Measurements from ENCODE around the gene PPIF.

The PPIF gene

DNA sequence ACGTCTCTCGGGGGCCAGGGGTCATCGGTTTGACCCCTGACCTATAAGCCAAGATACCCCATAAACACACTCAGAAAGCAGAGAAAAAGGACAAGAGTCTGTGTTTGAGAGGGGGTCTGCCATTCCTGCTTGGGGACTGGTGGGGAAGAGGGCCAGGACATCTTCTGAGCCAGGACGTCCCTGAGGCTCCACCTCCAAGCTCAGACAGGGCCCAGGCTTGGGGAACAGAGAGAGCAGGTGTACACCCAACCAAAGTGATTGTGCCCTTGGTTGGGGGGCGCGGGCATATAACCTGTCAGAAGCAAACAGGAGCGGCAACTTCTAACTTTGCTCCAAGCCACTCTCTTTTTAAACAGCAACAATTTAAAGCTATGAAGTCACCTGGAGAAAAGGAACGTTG, 33.9 kb upstream of the PPIF start (continued):
- TF ChIP-seq, protein P1, sequence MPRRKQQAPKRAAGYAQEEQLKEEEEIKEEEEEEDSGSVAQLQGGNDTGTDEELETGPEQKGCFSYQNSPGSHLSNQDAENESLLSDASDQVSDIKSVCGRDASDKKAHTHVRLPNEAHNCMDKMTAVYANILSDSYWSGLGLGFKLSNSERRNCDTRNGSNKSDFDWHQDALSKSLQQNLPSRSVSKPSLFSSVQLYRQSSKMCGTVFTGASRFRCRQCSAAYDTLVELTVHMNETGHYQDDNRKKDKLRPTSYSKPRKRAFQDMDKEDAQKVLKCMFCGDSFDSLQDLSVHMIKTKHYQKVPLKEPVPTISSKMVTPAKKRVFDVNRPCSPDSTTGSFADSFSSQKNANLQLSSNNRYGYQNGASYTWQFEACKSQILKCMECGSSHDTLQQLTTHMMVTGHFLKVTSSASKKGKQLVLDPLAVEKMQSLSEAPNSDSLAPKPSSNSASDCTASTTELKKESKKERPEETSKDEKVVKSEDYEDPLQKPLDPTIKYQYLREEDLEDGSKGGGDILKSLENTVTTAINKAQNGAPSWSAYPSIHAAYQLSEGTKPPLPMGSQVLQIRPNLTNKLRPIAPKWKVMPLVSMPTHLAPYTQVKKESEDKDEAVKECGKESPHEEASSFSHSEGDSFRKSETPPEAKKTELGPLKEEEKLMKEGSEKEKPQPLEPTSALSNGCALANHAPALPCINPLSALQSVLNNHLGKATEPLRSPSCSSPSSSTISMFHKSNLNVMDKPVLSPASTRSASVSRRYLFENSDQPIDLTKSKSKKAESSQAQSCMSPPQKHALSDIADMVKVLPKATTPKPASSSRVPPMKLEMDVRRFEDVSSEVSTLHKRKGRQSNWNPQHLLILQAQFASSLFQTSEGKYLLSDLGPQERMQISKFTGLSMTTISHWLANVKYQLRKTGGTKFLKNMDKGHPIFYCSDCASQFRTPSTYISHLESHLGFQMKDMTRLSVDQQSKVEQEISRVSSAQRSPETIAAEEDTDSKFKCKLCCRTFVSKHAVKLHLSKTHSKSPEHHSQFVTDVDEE (CRISPR knock-in tag; IDR thresholded peaks at IDR 0.05): no peak

- TF ChIP-seq SNAI2 (CRISPR knock-in tag; IDR thresholded peaks at IDR 0.05): no peak
- TF ChIP-seq, protein P1 (CRISPR knock-in tag; IDR thresholded peaks at IDR 0.05): no peak
- no peak for TF ChIP-seq ZFP3 (CRISPR knock-in tag; IDR thresholded peaks at IDR 0.05)
- TF ChIP-seq OSR1 (CRISPR knock-in tag; IDR thresholded peaks at IDR 0.05): no peak
- no peak for TF ChIP-seq ISL1 (CRISPR knock-in tag; IDR thresholded peaks at IDR 0.05)
- no peak for TF ChIP-seq POU6F1 (CRISPR knock-in tag; IDR thresholded peaks at IDR 0.05; ENCODE audit: borderline replicate concordance, low read depth)
- no peak for TF ChIP-seq ESRRG (CRISPR knock-in tag; IDR thresholded peaks at IDR 0.05)
- no peak for TF ChIP-seq GLIS3 (CRISPR knock-in tag; IDR thresholded peaks at IDR 0.05)
- no peak for TF ChIP-seq ARNTL (CRISPR knock-in tag; IDR thresholded peaks at IDR 0.05; ENCODE audit: borderline replicate concordance, low read depth)
- no peak for TF ChIP-seq ZFP30 (CRISPR knock-in tag; IDR thresholded peaks at IDR 0.05)
- TF ChIP-seq PATZ1 (CRISPR knock-in tag; IDR thresholded peaks at IDR 0.05; ENCODE audit: borderline replicate concordance): no peak
- no peak for TF ChIP-seq ZNF70 (CRISPR knock-in tag; IDR thresholded peaks at IDR 0.05)
- no peak for TF ChIP-seq RARB (CRISPR knock-in tag; IDR thresholded peaks at IDR 0.05)
- no peak for TF ChIP-seq PPARA (CRISPR knock-in tag; IDR thresholded peaks at IDR 0.05; ENCODE audit: borderline replicate concordance)
- TF ChIP-seq, protein P2, sequence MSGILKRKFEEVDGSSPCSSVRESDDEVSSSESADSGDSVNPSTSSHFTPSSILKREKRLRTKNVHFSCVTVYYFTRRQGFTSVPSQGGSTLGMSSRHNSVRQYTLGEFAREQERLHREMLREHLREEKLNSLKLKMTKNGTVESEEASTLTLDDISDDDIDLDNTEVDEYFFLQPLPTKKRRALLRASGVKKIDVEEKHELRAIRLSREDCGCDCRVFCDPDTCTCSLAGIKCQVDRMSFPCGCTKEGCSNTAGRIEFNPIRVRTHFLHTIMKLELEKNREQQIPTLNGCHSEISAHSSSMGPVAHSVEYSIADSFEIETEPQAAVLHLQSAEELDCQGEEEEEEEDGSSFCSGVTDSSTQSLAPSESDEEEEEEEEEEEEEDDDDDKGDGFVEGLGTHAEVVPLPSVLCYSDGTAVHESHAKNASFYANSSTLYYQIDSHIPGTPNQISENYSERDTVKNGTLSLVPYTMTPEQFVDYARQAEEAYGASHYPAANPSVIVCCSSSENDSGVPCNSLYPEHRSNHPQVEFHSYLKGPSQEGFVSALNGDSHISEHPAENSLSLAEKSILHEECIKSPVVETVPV (CRISPR knock-in tag; IDR thresholded peaks at IDR 0.05): no peak
- no peak for ATAC-seq
Observed at GRCh38 chr10:79313911-79314439, 33.3 kb upstream of the PPIF start.

DNA sequence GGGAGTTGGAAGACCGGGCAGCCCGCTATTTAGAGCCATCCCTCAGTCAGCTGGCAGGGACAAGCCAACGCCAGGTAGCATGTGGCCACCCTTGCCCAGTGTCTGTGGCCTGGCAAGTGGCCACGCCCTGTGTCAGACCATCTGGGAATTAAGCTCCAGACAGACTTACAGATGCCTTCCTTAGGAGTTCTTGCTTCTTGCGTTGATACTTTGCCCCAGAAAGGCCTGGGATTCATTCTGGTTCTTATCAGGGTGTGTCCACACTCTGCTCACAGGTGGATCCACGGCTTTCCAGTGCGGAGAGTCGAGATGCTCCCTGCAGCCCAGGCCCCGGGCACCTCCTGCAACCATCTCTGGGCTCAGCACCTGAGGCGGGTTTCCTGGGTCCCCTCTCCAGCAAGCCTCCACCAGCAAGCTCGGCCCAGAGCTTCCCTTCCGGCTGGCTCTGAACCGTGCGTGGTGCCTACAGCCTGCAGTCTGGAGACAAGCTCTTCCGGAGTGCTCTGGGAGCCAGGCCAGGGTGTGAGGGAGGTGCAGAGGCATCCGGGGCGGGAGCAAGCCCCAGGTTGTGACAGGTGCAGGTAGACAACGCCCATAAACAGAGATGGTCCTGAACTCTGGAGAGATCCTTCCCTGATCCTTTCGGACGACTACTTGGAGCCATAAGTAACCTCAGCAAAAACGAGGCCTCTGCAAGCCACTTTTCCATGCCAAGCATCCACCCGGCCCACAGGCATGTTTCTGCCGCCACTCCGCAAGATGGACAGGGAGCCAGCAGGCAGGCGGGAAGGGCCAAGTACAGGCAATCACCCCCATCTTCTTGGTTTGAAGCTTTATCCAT, 32.3 kb upstream of the PPIF start:
- no peak for ATAC-seq
- TF ChIP-seq ARNTL (CRISPR knock-in tag; IDR thresholded peaks at IDR 0.05; ENCODE audit: borderline replicate concordance, low read depth) (no peak), TCF4 (CRISPR knock-in tag; IDR thresholded peaks at IDR 0.05; ENCODE audit: borderline replicate concordance) (no peak), SNAI2 (CRISPR knock-in tag; IDR thresholded peaks at IDR 0.05) (no peak), ZC3H10 (CRISPR knock-in tag; IDR thresholded peaks at IDR 0.05) (no peak), ZNF8 (CRISPR knock-in tag; IDR thresholded peaks at IDR 0.05) (no peak), CSDC2 (CRISPR knock-in tag; IDR thresholded peaks at IDR 0.05) (no peak), TOX (CRISPR knock-in tag; IDR thresholded peaks at IDR 0.05; ENCODE audit: borderline replicate concordance) (no peak), RARB (CRISPR knock-in tag; IDR thresholded peaks at IDR 0.05) (no peak), ESRRG (CRISPR knock-in tag; IDR thresholded peaks at IDR 0.05) (no peak), ZFP3 (CRISPR knock-in tag; IDR thresholded peaks at IDR 0.05) (no peak), OSR1 (CRISPR knock-in tag; IDR thresholded peaks at IDR 0.05) (no peak)
- TF ChIP-seq, protein P2 (CRISPR knock-in tag; IDR thresholded peaks at IDR 0.05): no peak
- TF ChIP-seq, protein P1 (CRISPR knock-in tag; IDR thresholded peaks at IDR 0.05): no peak
